Gastroesophageal sphincter (tissue), 3 donors: ENCODE measurements around the gene IRF2.

ENCODE experiments used
- POLR2A ChIP-seq, 2 donors: fragments of 450-650 bp; IDR thresholded peaks; one replicate each; pipeline ENCODE4 v1.6.1; 2017; ENCODE audit warnings: antibody characterized with exemption in 2 of 2, mild to moderate bottlenecking in 2 of 2, moderate library complexity in 1 of 2
- TF ChIP-seq, protein P1 (sequence below), 4 experiments: fragments of 200-600 bp in 2 of 4; fragments of 450-650 bp in 2 of 4; sonication (generic) in 1 of 4; IDR thresholded peaks; one replicate each; pipeline ENCODE4 v1.5.1; 2017 to 2019; ENCODE audit warnings: antibody characterized with exemption in 4 of 4, mild to moderate bottlenecking in 2 of 4, moderate library complexity in 2 of 4

DNA sequence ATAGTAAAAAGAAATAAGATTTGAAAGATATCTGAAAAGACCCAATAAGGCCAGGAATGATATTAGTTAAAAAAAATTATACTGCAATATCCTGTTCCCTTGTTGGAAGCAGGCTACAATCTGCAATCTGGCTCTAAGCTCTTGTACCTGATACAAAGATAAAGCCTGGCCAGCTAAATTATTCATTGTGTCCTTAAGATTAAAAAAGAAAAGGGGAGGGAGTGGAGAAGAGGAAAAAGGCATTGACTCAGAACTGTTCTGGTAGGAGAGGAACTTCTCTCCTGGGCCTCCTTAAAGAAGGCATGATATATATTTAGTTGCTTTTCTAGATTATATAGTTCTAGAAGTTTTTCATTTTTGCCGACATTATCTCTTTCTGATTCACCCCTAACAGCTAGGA is 46.7 kb downstream of the IRF2 start:
- no peak for TF ChIP-seq POLR2A (IDR thresholded peaks at IDR 0.05)
- TF ChIP-seq, protein P1, sequence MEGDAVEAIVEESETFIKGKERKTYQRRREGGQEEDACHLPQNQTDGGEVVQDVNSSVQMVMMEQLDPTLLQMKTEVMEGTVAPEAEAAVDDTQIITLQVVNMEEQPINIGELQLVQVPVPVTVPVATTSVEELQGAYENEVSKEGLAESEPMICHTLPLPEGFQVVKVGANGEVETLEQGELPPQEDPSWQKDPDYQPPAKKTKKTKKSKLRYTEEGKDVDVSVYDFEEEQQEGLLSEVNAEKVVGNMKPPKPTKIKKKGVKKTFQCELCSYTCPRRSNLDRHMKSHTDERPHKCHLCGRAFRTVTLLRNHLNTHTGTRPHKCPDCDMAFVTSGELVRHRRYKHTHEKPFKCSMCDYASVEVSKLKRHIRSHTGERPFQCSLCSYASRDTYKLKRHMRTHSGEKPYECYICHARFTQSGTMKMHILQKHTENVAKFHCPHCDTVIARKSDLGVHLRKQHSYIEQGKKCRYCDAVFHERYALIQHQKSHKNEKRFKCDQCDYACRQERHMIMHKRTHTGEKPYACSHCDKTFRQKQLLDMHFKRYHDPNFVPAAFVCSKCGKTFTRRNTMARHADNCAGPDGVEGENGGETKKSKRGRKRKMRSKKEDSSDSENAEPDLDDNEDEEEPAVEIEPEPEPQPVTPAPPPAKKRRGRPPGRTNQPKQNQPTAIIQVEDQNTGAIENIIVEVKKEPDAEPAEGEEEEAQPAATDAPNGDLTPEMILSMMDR (IDR thresholded peaks at IDR 0.05) = no peak
